H1 (cell line): ENCODE measurements around the gene NFAT5. TPM values are rescaled to one million over a fixed set of nuclear protein-coding genes. Genes with fewer than 3 reads are reported as not detected.

Experiments used
- CTCF ChIA-PET: fragments of 300-600 bp; sonication (Branson Sonifier 250); formaldehyde crosslinking; loops from one replicate; lab custom pipeline; 2021; ENCODE audit not compliant: partially characterized antibody; lab: Charles Lee
- POLR2A ChIA-PET: fragments of 300-600 bp; sonication (Branson Sonifier 250); formaldehyde crosslinking; loops from one replicate; lab custom pipeline; 2021; ENCODE audit warnings: inconsistent platforms; ENCODE audit not compliant: partially characterized antibody; lab: Charles Lee
- DNase-seq, 2 experiments: peaks; one replicate each; pipeline versions ENCODE4 v3.0.0 to v3.0.0-alpha.2; 2010 to 2022; ENCODE audit warnings: low spot score in 2 of 2, low read depth in 1 of 2, mixed read lengths in 1 of 2
- FAIRE-seq: peaks from 2 replicates; lab custom pipeline; 2011; peaks lifted over from hg19 to GRCh38; lab: Jason Lieb, UNC
- H2AFZ ChIP-seq: 2 replicates; pipeline ENCODE4 v1.8.1; 2012; ENCODE audit warnings: low read length, inconsistent platforms
- H2AK5ac ChIP-seq: 2 replicates; pipeline ENCODE4 v1.6.1; 2013; ENCODE audit warnings: low read depth, low read length
- H2BK120ac ChIP-seq: replicated peaks from 2 replicates; pipeline ENCODE3; 2013; ENCODE audit warnings: low read depth, low read length, inconsistent platforms
- H2BK12ac ChIP-seq: 2 replicates; pipeline ENCODE4 v1.6.1; 2013; ENCODE audit warnings: low read depth, low read length
- H2BK15ac ChIP-seq: 2 replicates; pipeline ENCODE4 v1.6.1; 2013; ENCODE audit warnings: low read length
- H2BK20ac ChIP-seq: 2 replicates; pipeline ENCODE4 v1.6.1; 2013; ENCODE audit warnings: low read length
- H2BK5ac ChIP-seq: 2 replicates; pipeline ENCODE4 v1.6.1; 2013; ENCODE audit warnings: low read depth, low read length
- H3K14ac ChIP-seq: 2 replicates; pipeline ENCODE4 v1.6.1; 2013; ENCODE audit warnings: inconsistent platforms; ENCODE audit not compliant: insufficient read length
- H3K18ac ChIP-seq: 2 replicates; pipeline ENCODE4 v1.6.1; 2013; ENCODE audit warnings: low read length; ENCODE audit errors: extremely low read depth
- H3K23ac ChIP-seq: 2 replicates; pipeline ENCODE4 v1.6.1; 2013; ENCODE audit warnings: inconsistent platforms; ENCODE audit not compliant: insufficient read length
- H3K23me2 ChIP-seq: 2 replicates; pipeline ENCODE4 v1.6.1; 2013; ENCODE audit warnings: low read depth, low read length
- H3K27ac ChIP-seq: 2 replicates; pipeline ENCODE4 v1.6.1; 2011; ENCODE audit warnings: low read depth, low read length, inconsistent platforms
- H3K27me3 ChIP-seq, 4 experiments: replicated peaks in 1 of 4; 1 replicate in 1 of 4; 2 replicates in 3 of 4; pipeline versions ENCODE4 v1.6.1 to v1.8.1; 2011 to 2013; ENCODE audit warnings: low read length in 3 of 4, mild to moderate bottlenecking in 3 of 4, inconsistent platforms in 2 of 4, mixed read lengths in 2 of 4, moderate library complexity in 1 of 4; ENCODE audit not compliant: control insufficient read depth in 3 of 4, insufficient read depth in 3 of 4; ENCODE audit errors: extremely low read depth in 1 of 4
- H3K36me3 ChIP-seq, 4 experiments: 2 replicates each; pipeline versions ENCODE4 v1.6.1 to v1.8.1; 2011 to 2013; ENCODE audit warnings: mild to moderate bottlenecking in 4 of 4, low read length in 3 of 4, moderate library complexity in 2 of 4, control low read depth in 1 of 4, inconsistent platforms in 1 of 4; ENCODE audit not compliant: insufficient read depth in 4 of 4, control insufficient read depth in 2 of 4
- H3K4ac ChIP-seq: replicated peaks from 2 replicates; pipeline ENCODE3; 2013; ENCODE audit warnings: low read length, low read depth, mixed read lengths, inconsistent platforms; ENCODE audit not compliant: insufficient read length
- H3K4me1 ChIP-seq, 4 experiments: replicated peaks in 1 of 4; 1 replicate in 1 of 4; 2 replicates in 3 of 4; pipeline versions ENCODE4 v1.6.1 to v1.8.1; 2011 to 2013; ENCODE audit warnings: low read length in 3 of 4, inconsistent platforms in 2 of 4, mixed read lengths in 1 of 4; ENCODE audit not compliant: insufficient read depth in 4 of 4, control insufficient read depth in 3 of 4
- H3K4me2 ChIP-seq, 2 experiments: 2 replicates each; pipeline versions ENCODE4 v1.6.1 to v1.8.1; 2011 to 2013; ENCODE audit warnings: low read depth in 2 of 2, low read length in 2 of 2, control low read depth in 1 of 2, inconsistent platforms in 1 of 2, mild to moderate bottlenecking in 1 of 2; ENCODE audit not compliant: insufficient read depth in 1 of 2
- H3K4me3 ChIP-seq, 4 experiments: fragments of 200-600, 300-600 bp in 1 of 4; sonication (generic), shearing (Covaris generic), sonication (Bioruptor Twin) in 1 of 4; 2 replicates each; pipeline versions ENCODE4 v1.5.1 to v1.8.1; 2011 to 2016; ENCODE audit warnings: low read length in 4 of 4, low read depth in 3 of 4, control low read depth in 2 of 4, inconsistent platforms in 2 of 4, mild to moderate bottlenecking in 2 of 4, mixed read lengths in 1 of 4, moderate library complexity in 1 of 4; ENCODE audit not compliant: insufficient read depth in 2 of 4; ENCODE audit errors: extremely low read depth in 1 of 4
- H3K56ac ChIP-seq: replicated peaks from 2 replicates; pipeline ENCODE3; 2013; ENCODE audit warnings: low read depth, mild to moderate bottlenecking, mixed read lengths, low read length, inconsistent platforms; ENCODE audit not compliant: insufficient read length
- H3K79me1 ChIP-seq: 2 replicates; pipeline ENCODE4 v1.6.1; 2013; ENCODE audit warnings: low read depth, low read length, control low read depth
- H3K79me2 ChIP-seq, 2 experiments: 2 replicates each; pipeline versions ENCODE4 v1.6.1 to v1.8.1; 2012 to 2013; ENCODE audit warnings: low read length in 2 of 2, mild to moderate bottlenecking in 2 of 2, inconsistent platforms in 1 of 2; ENCODE audit not compliant: insufficient read depth in 2 of 2, control insufficient read depth in 1 of 2
- H3K9ac ChIP-seq, 4 experiments: replicated peaks in 1 of 4; 1 replicate in 1 of 4; 2 replicates in 3 of 4; pipeline versions ENCODE4 v1.6.1 to v1.8.1; 2011 to 2013; ENCODE audit warnings: low read depth in 3 of 4, low read length in 3 of 4, control low read depth in 2 of 4, mild to moderate bottlenecking in 2 of 4, moderate library complexity in 2 of 4, inconsistent platforms in 1 of 4; ENCODE audit errors: extremely low read depth in 1 of 4
- H3K9me3 ChIP-seq, 2 experiments: 2 replicates each; pipeline versions ENCODE4 v1.6.1 to v1.8.1; 2012 to 2013; ENCODE audit warnings: mild to moderate bottlenecking in 2 of 2, moderate library complexity in 2 of 2, control low read depth in 1 of 2, inconsistent platforms in 1 of 2, low read depth in 1 of 2, low read length in 1 of 2, mixed read lengths in 1 of 2; ENCODE audit not compliant: insufficient read depth in 2 of 2
- H4K20me1 ChIP-seq, 2 experiments: replicated peaks in 1 of 2; 2 replicates each; pipeline versions ENCODE3 to v1.8.1; 2011 to 2013; ENCODE audit warnings: inconsistent platforms in 2 of 2, low read length in 2 of 2, mild to moderate bottlenecking in 1 of 2; ENCODE audit not compliant: insufficient read depth in 2 of 2, control insufficient read depth in 1 of 2
- H4K5ac ChIP-seq: 2 replicates; pipeline ENCODE4 v1.6.1; 2013; ENCODE audit warnings: low read length, low read depth, mixed read lengths, inconsistent platforms; ENCODE audit not compliant: insufficient read length
- H4K8ac ChIP-seq: 2 replicates; pipeline ENCODE4 v1.8.0; 2013; ENCODE audit warnings: mild to moderate bottlenecking, moderate library complexity, low read length, inconsistent platforms; ENCODE audit not compliant: insufficient read depth; ENCODE audit errors: extremely low read depth
- H4K91ac ChIP-seq: replicated peaks from 2 replicates; pipeline ENCODE3; 2013; ENCODE audit warnings: low read length, mixed read lengths, inconsistent platforms; ENCODE audit not compliant: insufficient read length
- ASH2L ChIP-seq: fragments of 200-600, 300-600 bp; sonication (generic); IDR thresholded peaks from one replicate; pipeline ENCODE4 v1.7.1; 2017; ENCODE audit warnings: low read length
- CBX5 ChIP-seq: fragments of 300-800, 300-1000 bp; sonication (generic); IDR thresholded peaks from 2 replicates; pipeline ENCODE4 v1.7.1; 2016; ENCODE audit warnings: antibody characterized with exemption, low read length, low read depth
- CHD2 ChIP-seq: IDR thresholded peaks from 2 replicates; pipeline ENCODE4 v1.6.1; 2012; ENCODE audit warnings: low read length, improper control_type of control experiment
- CREB1 ChIP-seq: IDR thresholded peaks from 2 replicates; pipeline ENCODE4 v1.6.1; 2012; ENCODE audit warnings: inconsistent platforms
- GTF2F1 ChIP-seq: IDR thresholded peaks from 2 replicates; pipeline ENCODE4 v1.6.1; 2012; ENCODE audit warnings: low read depth, low read length, improper control_type of control experiment, borderline replicate concordance
- JUND ChIP-seq: IDR thresholded peaks from 2 replicates; pipeline ENCODE4 v1.6.1; 2011; ENCODE audit warnings: mild to moderate bottlenecking, improper control_type of control experiment, low read length
- KDM1A ChIP-seq: fragments of 200-600, 300-600 bp; sonication (generic); IDR thresholded peaks from 2 replicates; pipeline ENCODE4 v1.7.1; 2016; ENCODE audit warnings: mild to moderate bottlenecking, low read length, borderline replicate concordance
- KDM5A ChIP-seq: fragments of 200-600 bp; IDR thresholded peaks from 2 replicates; pipeline ENCODE4 v1.7.1; 2012; ENCODE audit warnings: mild to moderate bottlenecking, low read length, inconsistent platforms, mixed read lengths
- MAFK ChIP-seq: IDR thresholded peaks from 2 replicates; pipeline ENCODE4 v1.6.1; 2012; ENCODE audit warnings: low read depth, mild to moderate bottlenecking, improper control_type of control experiment, low read length
- POLR2AphosphoS5 ChIP-seq: IDR thresholded peaks from 2 replicates; pipeline ENCODE4 v1.6.1; 2011; ENCODE audit warnings: low read depth, low read length
- SIN3A ChIP-seq, 2 experiments: IDR thresholded peaks in 1 of 2; conservative IDR thresholded peaks in 1 of 2; 2 replicates each; pipeline ENCODE4 v1.6.1; 2011 to 2012; ENCODE audit warnings: low read length in 2 of 2, improper control_type of control experiment in 1 of 2, low read depth in 1 of 2, mild to moderate bottlenecking in 1 of 2
- SP2 ChIP-seq: IDR thresholded peaks from 2 replicates; pipeline ENCODE4 v1.6.1; 2012; ENCODE audit warnings: mild to moderate bottlenecking, low read length, inconsistent platforms
- TAF7 ChIP-seq: optimal IDR thresholded peaks from 2 replicates; pipeline ENCODE3; 2011; ENCODE audit warnings: low read depth, mild to moderate bottlenecking, inconsistent platforms, low read length, moderate library complexity, borderline replicate concordance
- TBP ChIP-seq: IDR thresholded peaks from 2 replicates; pipeline ENCODE4 v1.6.1; 2011; ENCODE audit warnings: low read depth, low read length, improper control_type of control experiment
- YY1 ChIP-seq: IDR thresholded peaks from 2 replicates; pipeline ENCODE4 v1.6.1; 2011; ENCODE audit warnings: low read depth, mild to moderate bottlenecking, low read length
- WGBS, 2 experiments: shearing (Covaris generic) in 1 of 2; methylation state at CpG; one replicate each; pipeline versions ENCODE4 v1.1.6 to v1.1.7; 2013 to 2015; ENCODE audit warnings: low lambda C conversion rate in 2 of 2, mixed read lengths in 2 of 2, inconsistent platforms in 1 of 2, low coverage in 1 of 2, missing lambda C conversion rate in 1 of 2; ENCODE audit not compliant: insufficient replicate concordance in 2 of 2, insufficient coverage in 1 of 2, insufficient read length in 1 of 2; ENCODE audit errors: extremely low coverage in 1 of 2, missing lambda C conversion rate in 1 of 2; 5-methylcytosine and 5-hydroxymethylcytosine counted together
- polyA plus RNA-seq, 7 experiments: library from polyadenylated mRNA; depleted of rRNA in 3 of 7; stranded (reverse) in 5 of 7; unstranded in 2 of 7; fragments of >200 nt in 5 of 7; fragments of 200-250 nt in 2 of 7; gene quantifications; 1 replicate in 5 of 7; 2 replicates in 1 of 7; 4 replicates in 1 of 7; pipeline versions ENCODE4 v1.2.1 to v1.2.3, GENCODE V29; 2011 to 2013; ENCODE audit warnings: missing spikeins in 2 of 7, mixed read lengths in 2 of 7
- total RNA-seq: library from RNA; stranded (reverse); fragmentation: NEBNext Ultra II Directional; extraction: Animal tissue kit (Norgen Biotek cat#: 25700); gene quantifications from 2 replicates; pipeline ENCODE4 v1.2.1, GENCODE V29; 2021

Gene NFAT5
- total and polyA plus RNA-seq, 2 of the 8 experiments (the other 6 are each of a cell fraction or from before 2014, with no cell fraction given), result 8.9 to 29.0 TPM

GRCh38 chr16:69706256-69706974 lies 140.6 kb downstream of the NFAT5 start:
- TF ChIP-seq SP2 (no peak), CREB1 (no peak), JUND (no peak), KDM5A (no peak), KDM1A (no peak), YY1 (no peak), CBX5 (no peak), SIN3A (conservative IDR thresholded peaks at IDR 0.05 in 1 of 2, IDR thresholded peaks at IDR 0.05 in 1 of 2; ENCODE audit: low read depth in 1 of 2, low read length in 2 of 2) (no peak), MAFK (no peak), POLR2AphosphoS5 (no peak), ASH2L (no peak), GTF2F1 (no peak), TBP (no peak), CHD2 (no peak), TAF7 (no peak)
- no peak overlapping the region for H3K4me2 ChIP-seq
- H4K8ac ChIP-seq, result no peak overlapping the region
- ChIA-PET CTCF (interaction anchor here (0.6 to 7.5 kb wide), 6 partner anchors 17 to 877 kb away, joined by 3 to 88 read pairs (median 4); partner anchors contain the start of genes NOB1 and NQO1), POLR2A (no interaction called here)
- H2BK20ac ChIP-seq, result no peak overlapping the region
- no peaks in the 10 kb centered on the region for H3K4me1 ChIP-seq
- FAIRE-seq, result no peak
- H3K27me3 ChIP-seq, result no peaks in the 10 kb centered on the region
- H3K27ac ChIP-seq, result no peak overlapping the region
- no peak overlapping the region for H3K14ac ChIP-seq
- H2BK5ac ChIP-seq, result no peak overlapping the region
- no peak for DNase-seq
- H3K4me3 ChIP-seq, result no peak overlapping the region
- no peak overlapping the region for H4K5ac ChIP-seq
- no peaks in the 10 kb centered on the region for H3K79me1 ChIP-seq
- no peak overlapping the region for H2BK120ac ChIP-seq
- H3K9me3 ChIP-seq, result no peaks in the 10 kb centered on the region
- H3K4ac ChIP-seq, result no peak overlapping the region
- peaks cover 0 to 3% (median under 1%) of the 10 kb centered on the region in 4 experiments; a peak in 2 of 8 replicates for H3K36me3 ChIP-seq
- H2BK15ac ChIP-seq, result no peak overlapping the region
- no peak overlapping the region for H3K56ac ChIP-seq
- no peak overlapping the region for H3K23ac ChIP-seq
- no peak overlapping the region for H2AFZ ChIP-seq
- no peak overlapping the region for H2BK12ac ChIP-seq
- H3K79me2 ChIP-seq, result no peaks in the 10 kb centered on the region
- H3K23me2 ChIP-seq, result no peaks in the 10 kb centered on the region; the same call in 1 of the 2 replicates
- H2AK5ac ChIP-seq, result no peak overlapping the region
- no peak overlapping the region for H3K18ac ChIP-seq
- WGBS, 2 experiments, result 88% methylated on average over 1 of the region's 1 CpG; no CpG with 5 or more reads in 1 of the 2 experiments
- no peak overlapping the region for H3K9ac ChIP-seq
- no peaks in the 10 kb centered on the region for H4K20me1 ChIP-seq
- H4K91ac ChIP-seq, result no peak overlapping the region
